GM12801 (cell line): ENCODE results near the gene DNAJC5G.

Source experiments
- CTCF ChIP-seq: IDR thresholded peaks from one replicate; pipeline ENCODE4 v1.5.1; 2011; ENCODE audit warnings: control low read depth; ENCODE audit not compliant: insufficient read length; ENCODE audit errors: extremely low read depth

DNAJC5G gene

DNA sequence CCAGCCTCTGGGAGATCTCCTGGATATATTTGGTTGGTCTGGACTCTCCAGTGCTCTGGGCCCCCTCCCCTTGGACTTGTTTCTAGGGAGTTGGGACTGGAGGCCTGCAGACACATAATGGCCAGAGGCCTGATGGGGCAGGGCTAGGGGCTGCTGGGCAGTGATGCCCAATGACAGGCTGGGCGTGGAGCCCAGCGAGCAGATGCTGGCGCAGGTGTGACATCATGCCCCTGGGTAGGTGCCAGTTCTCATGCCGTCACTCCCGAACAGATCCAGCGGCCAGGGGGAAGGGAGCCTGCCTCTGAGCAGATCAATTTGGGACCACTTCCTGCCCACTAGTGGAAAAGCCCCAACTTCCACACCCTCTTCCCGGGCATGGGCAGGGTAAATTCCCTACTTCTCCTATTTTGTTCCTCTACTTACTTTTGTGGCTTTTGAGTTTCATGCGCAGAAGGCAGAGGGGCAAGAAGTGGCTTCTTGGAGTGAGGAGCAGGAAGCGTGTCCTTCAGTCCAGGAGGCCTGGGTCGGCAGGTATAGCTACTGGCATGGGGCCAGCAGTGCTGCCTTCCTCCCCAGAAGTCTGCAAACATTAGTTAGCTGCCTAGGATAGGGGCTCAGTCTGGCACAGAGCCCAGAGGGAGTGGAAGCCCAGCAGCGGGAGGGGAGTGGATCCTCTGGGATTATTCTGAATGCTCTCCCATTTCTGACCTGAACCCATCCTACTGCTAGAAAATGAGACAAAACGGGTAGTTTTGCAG lies 41.6 kb downstream of the DNAJC5G start:
- no peak for TF ChIP-seq CTCF

DNA sequence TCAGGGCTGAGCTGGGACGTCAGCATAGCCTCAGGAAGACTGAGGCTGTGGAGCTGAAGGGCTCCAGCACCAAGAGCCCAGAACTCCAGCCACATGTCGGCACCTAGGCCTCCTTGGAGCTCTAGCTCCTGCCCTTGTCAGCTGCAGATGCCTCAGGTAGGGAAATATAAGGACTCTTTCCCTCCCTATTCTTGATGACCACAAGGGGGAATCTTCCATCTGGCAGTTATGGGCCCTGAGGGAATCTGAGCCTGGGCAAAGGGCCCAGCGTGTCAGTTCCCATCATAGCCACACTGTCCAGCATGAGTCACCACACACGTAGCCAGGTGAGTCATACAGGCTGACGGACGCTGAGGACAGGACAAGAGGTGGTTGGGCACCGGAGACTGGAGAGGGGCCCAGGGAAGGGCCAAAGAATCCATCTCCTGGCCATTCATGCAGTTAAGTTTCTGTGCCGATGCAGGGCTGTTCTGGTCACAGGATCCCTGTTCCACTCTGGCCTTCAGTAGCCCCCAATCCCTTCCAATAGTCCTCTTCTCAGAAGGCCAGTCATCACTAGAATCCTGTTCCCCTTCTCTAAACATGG lies 45.8 kb downstream of the DNAJC5G start:
- no peak for TF ChIP-seq CTCF

DNA sequence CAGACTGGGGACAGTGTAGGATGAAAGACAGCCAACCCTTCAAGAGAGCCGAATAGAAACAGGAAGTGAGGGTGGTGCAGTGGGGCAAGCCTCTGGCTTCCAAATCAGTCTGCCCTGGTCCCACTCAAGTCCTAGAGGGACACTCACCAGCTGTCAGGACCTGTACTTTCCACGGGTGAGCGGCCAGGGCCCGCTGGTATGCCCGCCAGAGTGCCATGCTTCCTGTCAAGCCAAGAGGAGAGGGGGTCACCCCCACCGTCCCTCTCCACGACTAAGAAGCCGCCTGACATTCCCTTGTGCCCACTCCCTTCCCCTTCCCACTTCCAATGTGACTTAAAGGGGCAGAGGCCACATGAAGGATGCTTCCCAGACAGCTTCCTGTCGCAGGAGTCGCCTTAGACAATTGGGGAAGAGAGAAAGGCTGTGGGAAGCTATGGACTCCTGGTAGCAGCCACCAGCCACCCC lies 47.1 kb downstream of the DNAJC5G start:
- no peak for TF ChIP-seq CTCF

- no peak for TF ChIP-seq CTCF
These were observed 47.7 kb downstream of the DNAJC5G start, which contains the start of gene MPV17 for GRCh38 chr2:27322766-27323595. MPV17 (minus strand) TSS chr2:27323097; CDS start chr2:27322517, 580 bp downstream.

- TF ChIP-seq CTCF = no peak
These were observed 48.5 kb downstream of the DNAJC5G start for GRCh38 chr2:27323596-27324285.

GRCh38 chr2:27324720-27325119 lies 49.5 kb downstream of the DNAJC5G start:
- no peak for TF ChIP-seq CTCF
